ENCODE data around the gene RRAGC.

DNA sequence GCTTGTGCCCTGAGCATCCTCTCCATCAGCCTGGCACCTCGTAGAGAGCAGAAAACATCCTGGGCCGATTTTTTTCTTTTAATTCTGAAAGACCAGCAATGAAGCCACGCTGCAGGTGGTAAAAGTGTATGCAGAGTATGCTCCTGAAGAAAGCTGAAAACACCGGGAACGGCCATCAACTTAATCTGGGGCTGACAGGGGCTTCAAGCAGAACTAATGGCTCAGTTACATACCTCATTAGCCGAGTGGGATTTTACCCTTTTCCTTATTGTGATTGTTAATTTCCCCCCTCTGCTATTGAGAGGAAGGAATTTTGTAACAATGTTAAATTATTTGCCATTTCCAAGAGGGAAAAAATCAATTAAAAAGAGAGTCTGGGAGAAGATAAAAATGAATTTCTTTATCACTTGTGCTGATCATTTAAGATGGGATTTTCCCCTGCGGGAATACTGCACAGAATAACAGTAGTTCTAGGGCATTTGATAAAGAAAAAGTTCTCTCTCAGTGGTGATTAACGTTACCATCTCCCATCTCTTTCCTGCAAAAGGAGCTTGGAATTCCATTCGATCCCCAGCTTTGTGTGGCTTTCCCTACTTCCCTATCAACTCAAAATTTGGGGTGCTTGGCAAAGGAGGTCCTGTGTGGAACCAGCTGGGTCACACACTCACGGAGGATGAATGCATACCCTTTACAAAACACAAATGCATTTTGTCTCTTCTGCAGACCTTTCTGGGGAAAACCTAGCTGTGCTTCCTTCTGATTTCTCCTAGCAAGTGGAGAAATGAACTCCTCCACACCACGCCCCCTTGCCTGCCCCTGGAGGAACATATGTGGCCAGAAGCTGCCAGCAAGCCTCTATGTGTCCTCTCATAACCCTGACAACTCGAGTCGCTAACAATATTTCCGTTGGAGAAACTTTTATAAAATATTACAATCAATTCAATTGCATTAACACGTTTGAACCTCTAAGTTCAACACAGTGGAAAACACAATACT is 70.9 kb downstream of the RRAGC start:
- TF ChIP-seq, protein P1, sequence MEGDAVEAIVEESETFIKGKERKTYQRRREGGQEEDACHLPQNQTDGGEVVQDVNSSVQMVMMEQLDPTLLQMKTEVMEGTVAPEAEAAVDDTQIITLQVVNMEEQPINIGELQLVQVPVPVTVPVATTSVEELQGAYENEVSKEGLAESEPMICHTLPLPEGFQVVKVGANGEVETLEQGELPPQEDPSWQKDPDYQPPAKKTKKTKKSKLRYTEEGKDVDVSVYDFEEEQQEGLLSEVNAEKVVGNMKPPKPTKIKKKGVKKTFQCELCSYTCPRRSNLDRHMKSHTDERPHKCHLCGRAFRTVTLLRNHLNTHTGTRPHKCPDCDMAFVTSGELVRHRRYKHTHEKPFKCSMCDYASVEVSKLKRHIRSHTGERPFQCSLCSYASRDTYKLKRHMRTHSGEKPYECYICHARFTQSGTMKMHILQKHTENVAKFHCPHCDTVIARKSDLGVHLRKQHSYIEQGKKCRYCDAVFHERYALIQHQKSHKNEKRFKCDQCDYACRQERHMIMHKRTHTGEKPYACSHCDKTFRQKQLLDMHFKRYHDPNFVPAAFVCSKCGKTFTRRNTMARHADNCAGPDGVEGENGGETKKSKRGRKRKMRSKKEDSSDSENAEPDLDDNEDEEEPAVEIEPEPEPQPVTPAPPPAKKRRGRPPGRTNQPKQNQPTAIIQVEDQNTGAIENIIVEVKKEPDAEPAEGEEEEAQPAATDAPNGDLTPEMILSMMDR (IDR thresholded peaks at IDR 0.05): no peak
- no peak for TF ChIP-seq POLR2A (IDR thresholded peaks at IDR 0.05)

Data from Peyer's patch (tissue), 4 donors.